HG02759 (cell line): Measurements from ENCODE around the gene ARF6.
"Not testable (repeated sequence)": the region's sequence is repeated elsewhere in the genome, so short reads cannot be mapped to it uniquely, and the experiment has no call there.

Source experiments
- ATAC-seq: cut with Tn5 transposase; IDR thresholded peaks from one replicate; pipeline ENCODE4 v1.9.1; 2021; ENCODE audit warnings: mild to moderate bottlenecking, moderate library complexity; ENCODE audit not compliant: unreplicated experiment

Gene ARF6

DNA sequence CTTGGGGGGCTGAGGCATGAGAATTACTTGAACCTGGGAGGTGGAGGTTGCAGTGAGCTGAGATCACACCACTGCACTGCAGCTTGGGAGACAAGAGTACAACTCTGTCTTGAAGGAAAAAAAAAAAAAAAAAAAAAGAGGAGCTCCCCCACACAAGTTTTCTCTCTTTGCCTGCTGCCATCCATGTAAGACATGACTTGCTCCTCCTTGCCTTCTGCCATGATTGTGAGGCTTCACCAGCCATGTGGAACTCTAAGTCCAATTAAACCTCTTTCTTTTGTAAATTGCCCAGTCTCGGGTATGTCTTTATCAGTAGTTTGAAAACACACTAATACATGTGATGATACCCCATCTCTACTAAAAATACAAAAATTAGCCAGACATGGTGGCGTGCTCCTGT is 46.3 kb downstream of the ARF6 start:
- ATAC-seq: not testable (repeated sequence)

DNA sequence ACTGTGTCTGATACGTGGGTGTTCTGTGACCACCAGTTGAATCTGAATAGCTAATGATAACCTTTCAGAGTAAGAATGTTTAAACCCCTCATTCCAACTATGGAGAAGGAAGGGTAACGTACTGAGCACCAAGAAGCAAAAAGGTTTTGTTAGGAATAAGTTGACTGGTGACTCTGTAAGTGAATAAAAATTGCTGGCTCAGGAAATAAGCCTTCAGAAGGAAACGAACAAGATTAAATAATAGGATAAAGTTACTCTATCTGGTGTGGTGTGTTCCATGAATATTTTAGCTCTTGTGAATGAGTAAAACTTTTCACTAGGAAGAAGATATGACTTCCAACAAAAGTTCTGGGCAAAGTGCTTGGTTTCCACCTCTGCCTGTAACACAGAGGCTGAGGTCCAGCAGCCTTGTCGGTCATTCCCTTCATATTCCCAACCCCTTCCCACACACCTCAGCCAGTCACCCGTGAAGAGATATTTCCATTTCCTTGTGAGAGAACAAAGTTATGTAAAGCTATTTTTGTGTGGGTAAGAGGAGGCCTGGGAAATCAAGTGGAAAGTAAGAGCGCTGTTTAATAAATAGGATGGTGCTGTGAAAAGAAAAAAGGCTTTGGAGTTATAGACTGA is 47.1 kb downstream of the ARF6 start:
- ATAC-seq: no peak

DNA sequence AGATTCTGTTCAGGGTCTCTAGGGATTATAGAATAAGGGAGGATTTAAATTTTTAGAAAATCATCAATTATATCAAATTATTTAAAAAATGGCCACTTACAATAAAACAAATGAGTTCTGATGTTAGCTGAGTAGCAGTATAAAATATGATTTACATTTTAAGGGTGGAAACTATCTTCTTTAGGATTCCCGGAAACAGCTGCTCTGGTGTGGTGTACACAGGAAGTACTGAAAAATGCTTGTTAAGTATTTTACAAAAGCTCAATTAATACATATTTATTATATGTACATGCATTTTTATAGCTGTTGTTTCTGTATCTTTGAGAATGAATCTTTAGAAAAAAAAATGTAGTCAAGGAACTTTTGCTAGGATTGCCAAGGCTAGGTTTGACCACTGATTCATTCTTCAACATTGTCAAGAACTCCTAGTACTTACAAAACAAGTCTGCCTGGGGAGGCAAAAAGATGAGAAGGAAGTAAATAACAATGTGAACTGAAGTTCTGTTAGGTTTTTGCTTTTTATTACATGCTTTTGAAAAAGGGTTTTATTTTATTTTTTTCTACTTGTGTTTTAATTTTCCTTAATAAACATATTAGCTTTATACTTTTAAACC is 48.0 kb downstream of the ARF6 start:
- ATAC-seq: no peak

DNA sequence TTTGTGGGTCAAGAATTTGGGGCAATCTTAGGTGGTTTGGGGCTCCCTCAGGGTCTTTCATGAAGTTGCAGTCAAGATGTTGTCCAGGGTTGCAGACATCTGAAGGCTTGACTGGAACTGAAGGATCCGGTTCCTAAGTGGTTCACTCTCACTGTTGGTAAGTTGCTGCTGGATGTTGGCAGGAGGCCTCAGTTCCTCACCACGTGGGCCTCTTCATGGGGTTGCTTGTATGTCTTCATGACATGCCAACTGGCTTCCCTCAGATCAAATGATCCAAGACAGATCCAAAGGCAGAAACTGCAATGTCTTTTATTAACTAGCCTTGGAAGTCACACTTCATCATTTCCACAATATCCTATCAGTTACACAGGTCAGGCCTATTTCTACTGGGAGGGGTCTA is 49.2 kb downstream of the ARF6 start:
- ATAC-seq: no peak

DNA sequence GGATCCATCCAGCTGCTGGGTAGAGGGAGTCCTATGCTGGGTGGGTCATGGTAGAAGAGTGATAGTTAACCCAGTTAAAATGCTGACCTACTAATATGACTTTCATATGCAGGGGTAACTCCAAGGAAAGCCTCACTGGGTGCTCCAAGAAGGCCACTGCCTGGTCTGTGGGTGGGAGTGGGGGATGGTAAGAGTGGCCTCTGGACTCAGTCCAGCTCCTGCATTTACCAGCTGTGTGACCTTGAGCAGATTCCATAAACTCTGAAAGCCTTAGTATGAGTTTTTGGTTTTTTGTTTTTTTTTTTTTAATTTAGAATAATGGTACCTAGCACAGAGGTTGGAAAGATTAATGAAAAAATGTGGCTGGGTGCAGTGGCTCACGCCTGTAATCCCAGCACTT is 51.6 kb downstream of the ARF6 start:
- ATAC-seq: no peak

DNA sequence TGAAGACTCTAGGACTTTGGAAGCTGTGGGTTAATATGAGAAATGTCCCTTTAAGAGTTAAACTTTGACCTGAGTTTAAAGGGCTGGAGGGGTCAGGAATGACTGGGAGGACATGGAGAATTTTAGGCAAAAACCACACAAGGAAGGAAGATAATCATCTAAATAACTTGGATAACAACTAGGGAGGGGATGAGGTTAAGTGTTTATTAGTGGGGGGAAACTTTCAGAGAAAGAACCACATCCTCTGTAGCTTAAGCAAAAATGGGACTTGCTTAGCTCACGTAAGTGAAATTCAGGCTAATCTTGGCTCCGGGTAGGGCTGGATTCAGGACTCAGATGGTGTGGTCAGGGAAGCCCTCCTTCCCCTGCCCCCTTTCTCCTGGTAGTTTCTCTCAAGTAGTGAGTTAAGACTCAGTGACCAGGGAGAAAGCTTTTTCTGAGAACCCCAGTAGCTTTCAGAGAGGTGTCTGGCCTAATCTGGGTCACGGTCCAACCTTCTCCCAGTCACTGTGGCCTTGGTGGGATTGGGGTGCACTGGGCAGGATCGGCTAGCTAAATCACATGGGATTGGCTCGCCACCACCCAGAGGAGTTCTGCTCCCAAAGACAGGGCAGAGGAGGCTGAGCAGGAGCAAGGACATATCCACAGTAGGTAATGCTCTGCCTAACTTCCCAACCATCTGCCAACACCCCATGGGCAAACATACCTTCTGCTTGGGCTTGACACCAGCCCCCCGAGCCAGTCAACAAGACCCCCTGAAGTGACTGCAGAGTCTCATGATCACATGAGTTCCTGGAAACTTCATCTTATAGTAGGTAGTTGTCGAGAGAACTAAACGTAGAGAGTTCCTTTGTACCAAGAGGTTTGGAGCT is 52.8 kb downstream of the ARF6 start:
- no peak for ATAC-seq
